Lung (tissue), 12 donors: ENCODE data around the gene TEDC1. TPM values are rescaled to one million over a fixed set of nuclear protein-coding genes. Genes with fewer than 3 reads are reported as not detected.

ENCODE experiments used
- ATAC-seq: fragments of 200-7000 bp; cut with Tn5 transposase; one replicate; pipeline ENCODE4 v1.9.1; 2020; ENCODE audit warnings: moderate number of reproducible peaks; ENCODE audit not compliant: insufficient read depth, low FRiP score
- DNase-seq, 3 donors: peaks; one replicate each; pipeline ENCODE4 v3.0.0-alpha.2; 2013 to 2017
- H3K27ac ChIP-seq, 2 donors: one replicate each; pipeline ENCODE4 v1.5.1; 2013; ENCODE audit warnings: mild to moderate bottlenecking in 2 of 2, moderate library complexity in 2 of 2, control low read depth in 1 of 2, inconsistent platforms in 1 of 2, low read depth in 1 of 2, low read length in 1 of 2
- H3K27me3 ChIP-seq, 3 donors: one replicate each; pipeline ENCODE4 v1.5.1; 2013; ENCODE audit warnings: low read length in 2 of 3; ENCODE audit not compliant: control insufficient read depth in 3 of 3, insufficient read depth in 3 of 3
- H3K36me3 ChIP-seq, 4 donors: one replicate each; pipeline ENCODE4 v1.5.1; 2013; ENCODE audit warnings: low read length in 4 of 4, mild to moderate bottlenecking in 1 of 4, moderate library complexity in 1 of 4; ENCODE audit not compliant: control insufficient read depth in 4 of 4, insufficient read depth in 4 of 4
- H3K4me1 ChIP-seq, 5 donors: one replicate each; pipeline ENCODE4 v1.5.1; 2013; ENCODE audit warnings: low read length in 5 of 5, mild to moderate bottlenecking in 2 of 5, moderate library complexity in 1 of 5; ENCODE audit not compliant: control insufficient read depth in 5 of 5, insufficient read depth in 5 of 5
- H3K4me3 ChIP-seq: one replicate; pipeline ENCODE4 v1.5.1; 2013; ENCODE audit warnings: mild to moderate bottlenecking, control low read depth, moderate library complexity
- H3K9ac ChIP-seq, 2 donors: one replicate each; pipeline ENCODE4 v1.5.1; 2013; ENCODE audit warnings: low read length in 2 of 2, control low read depth in 1 of 2; ENCODE audit not compliant: insufficient read depth in 1 of 2
- H3K9me3 ChIP-seq, 4 donors: one replicate each; pipeline ENCODE4 v1.5.1; 2013; ENCODE audit warnings: low read length in 3 of 4, mild to moderate bottlenecking in 1 of 4, moderate library complexity in 1 of 4; ENCODE audit not compliant: control insufficient read depth in 4 of 4, insufficient read depth in 3 of 4
- CTCF ChIP-seq: IDR thresholded peaks from 2 replicates; pipeline ENCODE4 v1.5.1; 2012; ENCODE audit warnings: mild to moderate bottlenecking; ENCODE audit errors: control extremely low read depth, extremely low read depth
- WGBS, 2 donors: extraction: QIAGEN DNeasy Blood & Tissue Kit; methylation state at CpG; one replicate each; pipeline ENCODE4 v1.1.7; 2013; 5-methylcytosine and 5-hydroxymethylcytosine counted together
- polyA plus RNA-seq, 2 donors: library from polyadenylated mRNA; stranded (reverse); fragments of 200-250 nt; gene quantifications; one replicate each; pipeline ENCODE4 v1.2.1, GENCODE V29; 2013
- total RNA-seq, 2 donors: library from RNA; depleted of rRNA in 1 of 2; stranded (reverse); fragments of >200 nt in 1 of 2; gene quantifications; one replicate each; pipeline ENCODE4 v1.2.1, GENCODE V29; 2014 to 2021
- donor health status: control.
- donor health status: control.
- donor health status: Bipolar disorder and iron deficiency.
- donor health status: healthy.
- donor health status: DM: yes; HTN: yes; CAD: no.

The TEDC1 gene
- total and polyA plus RNA-seq, 4 donors: 5.8 to 20.8 (median 14.4) TPM

GRCh38 chr14:105499256-105500035 lies 8.4 kb downstream of the TEDC1 start:
- 84 to 89% methylated on average over 26 to 27 of the region's 27 CpGs for WGBS, 2 donors

GRCh38 chr14:105500036-105500725 lies 9.1 kb downstream of the TEDC1 start:
- Histone ChIP-seq H3K4me3 (no peak overlapping the region), H3K36me3 (peaks cover 0 to 6% (median 0%) of the 10 kb centered on the region in 4 donors), H3K9me3 (no peaks in the 10 kb centered on the region), H3K27me3 (no peaks in the 10 kb centered on the region), H3K9ac (no peak overlapping the region), H3K4me1 (no peaks in the 10 kb centered on the region), H3K27ac (no peak overlapping the region)
- ATAC-seq: no peak
- DNase-seq: no peak
- 86 to 90% methylated on average over 21 of the region's 21 CpGs for WGBS, 2 donors
- TF ChIP-seq CTCF: no peak

More at GRCh38 chr14:105499256-105500035, 8.4 kb downstream of the TEDC1 start:
- no peaks in the 10 kb centered on the region for H3K27me3 ChIP-seq
- H3K27ac ChIP-seq: no peak overlapping the region
- H3K9ac ChIP-seq: no peak overlapping the region
- peaks cover 0 to 6% (median 0%) of the 10 kb centered on the region in 4 donors for H3K36me3 ChIP-seq
- H3K9me3 ChIP-seq: no peaks in the 10 kb centered on the region
- H3K4me1 ChIP-seq: no peaks in the 10 kb centered on the region
- no peak overlapping the region for H3K4me3 ChIP-seq
- DNase-seq (no peak), ATAC-seq (no peak)
- TF ChIP-seq CTCF: no peak

GRCh38 chr14:105500726-105501101 lies 9.7 kb downstream of the TEDC1 start:
- no peak for DNase-seq
- WGBS, 2 donors: 67 to 69% methylated on average over 10 of the region's 10 CpGs
- H3K27ac ChIP-seq: no peak overlapping the region

More at GRCh38 chr14:105500726-105501101, 9.7 kb downstream of the TEDC1 start:
- Histone ChIP-seq H3K9me3 (no peaks in the 10 kb centered on the region), H3K4me1 (no peaks in the 10 kb centered on the region), H3K27me3 (no peaks in the 10 kb centered on the region), H3K36me3 (peaks cover 0 to 6% (median 0%) of the 10 kb centered on the region in 4 donors), H3K9ac (no peak overlapping the region), H3K4me3 (no peak overlapping the region)
- ATAC-seq: no peak
- no peak for TF ChIP-seq CTCF
